ENCODE results near the gene PPP2R5E. TPM values are rescaled to one million over a fixed set of nuclear protein-coding genes. Genes with fewer than 3 reads are reported as not detected.

The PPP2R5E gene
- total and polyA plus RNA-seq, 2 donors (not counting 3 experiments of a cell fraction or from before 2014, with no cell fraction given): 4.9 to 52.5 TPM

DNA sequence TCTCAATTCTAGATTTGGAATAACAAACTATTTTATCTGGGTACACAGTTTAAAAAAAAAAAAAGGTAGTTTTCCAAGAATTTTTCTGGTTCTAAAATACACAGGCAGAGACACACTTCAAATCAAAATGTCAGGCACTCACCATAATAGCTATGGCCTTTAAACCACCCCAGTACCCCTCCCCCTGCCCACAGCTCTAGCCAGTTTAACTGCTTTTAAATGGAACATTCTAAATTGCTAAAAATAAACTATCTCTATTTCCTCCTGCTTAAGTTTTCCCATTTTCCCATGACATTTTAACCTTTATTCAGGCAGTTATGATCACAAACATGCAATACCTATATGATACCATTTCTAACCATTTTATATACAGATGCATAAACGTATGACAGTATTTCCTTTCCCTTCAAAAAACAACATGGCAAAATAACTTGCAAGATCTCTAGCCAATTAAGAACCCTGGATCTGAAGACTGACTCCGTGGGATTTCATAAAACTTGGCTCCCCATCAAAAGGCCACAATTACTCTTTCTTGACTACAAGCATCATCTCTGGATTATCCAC lies 46.3 kb downstream of the PPP2R5E start:
- Histone ChIP-seq H3K9me1 (replicated peaks; ENCODE audit: control insufficient read depth, extremely low read depth, insufficient read depth, low read length) (no peaks in the 10 kb centered on the region), H3K4me3 (replicated peaks in 1 of 3; ENCODE audit: insufficient read depth in 1 of 3, low read depth in 1 of 3, low read length in 3 of 3) (no peak overlapping the region), H3K79me2 (ENCODE audit: control insufficient read depth, insufficient read depth, low read length) (peaks cover 71% of the 10 kb centered on the region), H2AFZ (ENCODE audit: low read depth, low read length) (no peak overlapping the region), H3K36me3 (ENCODE audit: control insufficient read depth in 2 of 2, extremely low read depth in 1 of 2, insufficient read depth in 2 of 2, low read length in 2 of 2) (no peaks in the 10 kb centered on the region), H3K27ac (ENCODE audit: insufficient read depth, low read depth, low read length) (peak overlapping the region; percentile 61), H3K9me3 (replicated peaks; ENCODE audit: control insufficient read depth, insufficient read depth, low read length) (no peaks in the 10 kb centered on the region), H3K4me2 (ENCODE audit: insufficient read depth, low read length) (no peak overlapping the region), H3K27me3 (ENCODE audit: control insufficient read depth in 2 of 2, insufficient read depth in 2 of 2, low read length in 2 of 2) (no peaks in the 10 kb centered on the region), H3K4me1 (ENCODE audit: control insufficient read depth, extremely low read depth, insufficient read depth, low read length) (peaks cover 6% of the 10 kb centered on the region), H4K20me1 (replicated peaks; ENCODE audit: control insufficient read depth, extremely low read depth, insufficient read depth, low read length) (no peaks in the 10 kb centered on the region), H3K9ac (replicated peaks; ENCODE audit: extremely low read depth, insufficient read depth, low read length) (no peak overlapping the region)
- FAIRE-seq: no peak
- ChIA-PET POLR2A (no interaction called here), CTCF (interaction anchor here (0.9 kb wide), 1 partner anchor 15 kb away, joined by 3 read pairs; no protein-coding TSS in a partner anchor)
- peak; percentile 92 for DNase-seq (ENCODE audit: low read depth, low spot score)
- intact Hi-C loops (cut with micrococcal nuclease): no loop called here
- peak; percentile 34 for TF ChIP-seq JUN (IDR thresholded peaks at IDR 0.05; ENCODE audit: borderline replicate concordance, insufficient read depth, insufficient read length, low read depth)
- no peak for TF ChIP-seq POLR2A (IDR thresholded peaks at IDR 0.05; ENCODE audit: low read depth, low read length)
- dilution Hi-C loops (cut with MboI; ENCODE audit: extremely low pct_ligation_motif_present, low sequenced_read_pairs): no loop called here
- no TSS peak for BruUV-seq (replicated peaks)

DNA sequence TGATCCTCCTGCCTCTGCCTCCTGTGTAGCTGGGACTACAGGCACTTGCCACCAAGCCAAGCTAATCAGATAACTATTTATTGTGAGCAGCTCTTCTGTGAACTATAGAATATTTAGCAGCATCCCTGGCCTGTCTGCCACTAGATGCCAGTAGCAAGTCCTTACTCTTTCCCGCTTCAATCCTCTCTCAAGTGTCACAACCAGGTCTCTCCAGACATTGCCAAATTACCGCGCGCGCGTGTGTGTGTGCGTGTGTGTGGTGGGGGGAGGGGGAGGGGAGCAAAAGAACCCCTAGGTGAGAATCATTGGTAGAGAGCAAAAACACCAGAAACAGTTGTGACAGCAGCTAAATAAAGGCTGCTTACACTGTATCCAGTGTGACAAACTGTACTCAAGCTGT lies 49.9 kb downstream of the PPP2R5E start:
- Histone ChIP-seq H3K9ac (replicated peaks; ENCODE audit: extremely low read depth, insufficient read depth, low read length) (no peak overlapping the region), H4K20me1 (replicated peaks; ENCODE audit: control insufficient read depth, extremely low read depth, insufficient read depth, low read length) (no peaks in the 10 kb centered on the region), H2AFZ (ENCODE audit: low read depth, low read length) (no peak overlapping the region), H3K4me1 (ENCODE audit: control insufficient read depth, extremely low read depth, insufficient read depth, low read length) (peaks cover 6% of the 10 kb centered on the region), H3K27me3 (ENCODE audit: control insufficient read depth in 2 of 2, insufficient read depth in 2 of 2, low read length in 2 of 2) (no peaks in the 10 kb centered on the region), H3K27ac (ENCODE audit: insufficient read depth, low read depth, low read length) (no peak overlapping the region), H3K79me2 (ENCODE audit: control insufficient read depth, insufficient read depth, low read length) (peaks cover 79% of the 10 kb centered on the region), H3K9me1 (replicated peaks; ENCODE audit: control insufficient read depth, extremely low read depth, insufficient read depth, low read length) (no peaks in the 10 kb centered on the region), H3K9me3 (replicated peaks; ENCODE audit: control insufficient read depth, insufficient read depth, low read length) (no peaks in the 10 kb centered on the region), H3K4me2 (ENCODE audit: insufficient read depth, low read length) (no peak overlapping the region), H3K36me3 (ENCODE audit: control insufficient read depth in 2 of 2, extremely low read depth in 1 of 2, insufficient read depth in 2 of 2, low read length in 2 of 2) (no peaks in the 10 kb centered on the region), H3K4me3 (replicated peaks in 1 of 3; ENCODE audit: insufficient read depth in 1 of 3, low read depth in 1 of 3, low read length in 3 of 3) (no peak overlapping the region)
- TF ChIP-seq FOS (IDR thresholded peaks at IDR 0.05; ENCODE audit: borderline replicate concordance, insufficient read depth, low read length) (no peak), MYC (IDR thresholded peaks at IDR 0.05; ENCODE audit: low read depth, low read length) (no peak), GATA2 (IDR thresholded peaks at IDR 0.05; ENCODE audit: insufficient read depth, insufficient read length, low read depth, low read length) (no peak), EZH2 (IDR thresholded peaks at IDR 0.05; ENCODE audit: borderline replicate concordance, low read depth, low read length, severe bottlenecking) (no peak), JUN (IDR thresholded peaks at IDR 0.05; ENCODE audit: borderline replicate concordance, insufficient read depth, insufficient read length, low read depth) (no peak), MAX (IDR thresholded peaks at IDR 0.05; ENCODE audit: insufficient read depth, insufficient read length) (no peak), POLR2A (IDR thresholded peaks at IDR 0.05; ENCODE audit: low read depth, low read length) (no peak), POLR2AphosphoS5 (IDR thresholded peaks at IDR 0.05; ENCODE audit: insufficient read depth, low read depth, low read length) (no peak)
- TF ChIP-seq, protein P1, sequence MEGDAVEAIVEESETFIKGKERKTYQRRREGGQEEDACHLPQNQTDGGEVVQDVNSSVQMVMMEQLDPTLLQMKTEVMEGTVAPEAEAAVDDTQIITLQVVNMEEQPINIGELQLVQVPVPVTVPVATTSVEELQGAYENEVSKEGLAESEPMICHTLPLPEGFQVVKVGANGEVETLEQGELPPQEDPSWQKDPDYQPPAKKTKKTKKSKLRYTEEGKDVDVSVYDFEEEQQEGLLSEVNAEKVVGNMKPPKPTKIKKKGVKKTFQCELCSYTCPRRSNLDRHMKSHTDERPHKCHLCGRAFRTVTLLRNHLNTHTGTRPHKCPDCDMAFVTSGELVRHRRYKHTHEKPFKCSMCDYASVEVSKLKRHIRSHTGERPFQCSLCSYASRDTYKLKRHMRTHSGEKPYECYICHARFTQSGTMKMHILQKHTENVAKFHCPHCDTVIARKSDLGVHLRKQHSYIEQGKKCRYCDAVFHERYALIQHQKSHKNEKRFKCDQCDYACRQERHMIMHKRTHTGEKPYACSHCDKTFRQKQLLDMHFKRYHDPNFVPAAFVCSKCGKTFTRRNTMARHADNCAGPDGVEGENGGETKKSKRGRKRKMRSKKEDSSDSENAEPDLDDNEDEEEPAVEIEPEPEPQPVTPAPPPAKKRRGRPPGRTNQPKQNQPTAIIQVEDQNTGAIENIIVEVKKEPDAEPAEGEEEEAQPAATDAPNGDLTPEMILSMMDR (IDR thresholded peaks at IDR 0.05; ENCODE audit: extremely low read depth in 1 of 2, insufficient read depth in 1 of 2, low read depth in 1 of 2, low read length in 2 of 2): no peak
- no peak for FAIRE-seq
- no peak for DNase-seq (ENCODE audit: low read depth, low spot score)
- no TSS peak for BruUV-seq (replicated peaks)
- ChIA-PET POLR2A (no interaction called here), CTCF (interaction anchor here (0.6 to 1.5 kb wide), 5 partner anchors 9 to 105 kb away, joined by 3 to 5 read pairs (median 3); partner anchors contain the start of gene PPP2R5E)
- intact Hi-C loops (cut with micrococcal nuclease) (no loop called here), dilution Hi-C loops (cut with MboI; ENCODE audit: extremely low pct_ligation_motif_present, low sequenced_read_pairs) (no loop called here)

All from endothelial cell of umbilical vein (primary cell).